Mesenchymal stem cell (in vitro differentiated cells and primary cell): ENCODE results near the gene ZNF44.

ENCODE experiments used
- DNase-seq: peaks from one replicate; pipeline ENCODE4 v3.0.0-alpha.2; 2013
- H2AFZ ChIP-seq: one replicate; pipeline ENCODE4 v1.6.1; 2013; ENCODE audit warnings: low read depth, mild to moderate bottlenecking, control low read depth, inconsistent platforms, low read length, moderate library complexity
- H2AK5ac ChIP-seq: 2 replicates; pipeline ENCODE4 v1.6.1; 2013; ENCODE audit warnings: low read length, moderate library complexity, mild to moderate bottlenecking, inconsistent platforms; ENCODE audit not compliant: severe bottlenecking
- H2BK120ac ChIP-seq: one replicate; pipeline ENCODE4 v1.6.1; 2013; ENCODE audit warnings: low read depth, mild to moderate bottlenecking, inconsistent platforms, low read length, moderate library complexity
- H2BK12ac ChIP-seq, 2 experiments: one replicate each; pipeline ENCODE4 v1.6.1; 2013; ENCODE audit warnings: inconsistent platforms in 2 of 2, low read length in 2 of 2, mild to moderate bottlenecking in 2 of 2, moderate library complexity in 2 of 2, control low read depth in 1 of 2
- H2BK15ac ChIP-seq: one replicate; pipeline ENCODE4 v1.6.1; 2013; ENCODE audit warnings: mild to moderate bottlenecking, low read depth, inconsistent platforms; ENCODE audit not compliant: poor library complexity, severe bottlenecking
- H2BK5ac ChIP-seq: 2 replicates; pipeline ENCODE4 v1.6.1; 2013; ENCODE audit warnings: low read depth, mild to moderate bottlenecking, low read length, control low read depth, inconsistent platforms; ENCODE audit not compliant: poor library complexity, severe bottlenecking
- H3K14ac ChIP-seq, 2 experiments: one replicate each; pipeline ENCODE4 v1.6.1; 2013; ENCODE audit warnings: inconsistent platforms in 2 of 2, low read length in 2 of 2, control low read depth in 1 of 2, mild to moderate bottlenecking in 1 of 2, moderate library complexity in 1 of 2
- H3K18ac ChIP-seq, 2 experiments: one replicate each; pipeline ENCODE4 v1.6.1; 2013; ENCODE audit warnings: inconsistent platforms in 2 of 2, low read length in 2 of 2, control low read depth in 1 of 2, low read depth in 1 of 2, mild to moderate bottlenecking in 1 of 2
- H3K23ac ChIP-seq, 2 experiments: one replicate each; pipeline ENCODE4 v1.6.1; 2013; ENCODE audit warnings: inconsistent platforms in 2 of 2, low read length in 2 of 2, mild to moderate bottlenecking in 2 of 2, moderate library complexity in 2 of 2, control low read depth in 1 of 2
- H3K27ac ChIP-seq: 2 replicates; pipeline ENCODE4 v1.5.1; 2013; ENCODE audit warnings: mild to moderate bottlenecking, moderate library complexity, low read length, control low read depth, inconsistent platforms; ENCODE audit not compliant: poor library complexity, severe bottlenecking
- H3K27me3 ChIP-seq, 2 experiments: 2 replicates each; pipeline versions ENCODE4 v1.6.1 to v1.7.0; 2013; ENCODE audit warnings: low read length in 2 of 2, mild to moderate bottlenecking in 2 of 2, moderate library complexity in 2 of 2, control low read depth in 1 of 2, inconsistent platforms in 1 of 2; ENCODE audit not compliant: control insufficient read depth in 1 of 2, insufficient read depth in 1 of 2
- H3K36me3 ChIP-seq, 2 experiments: 2 replicates each; pipeline versions ENCODE4 v1.6.1 to v1.7.0; 2013; ENCODE audit warnings: low read length in 2 of 2, control low read depth in 1 of 2, inconsistent platforms in 1 of 2, low read depth in 1 of 2, mild to moderate bottlenecking in 1 of 2; ENCODE audit not compliant: insufficient read depth in 2 of 2, control insufficient read depth in 1 of 2
- H3K4ac ChIP-seq, 2 experiments: one replicate each; pipeline ENCODE4 v1.6.1; 2013; ENCODE audit warnings: inconsistent platforms in 2 of 2, low read length in 2 of 2, mild to moderate bottlenecking in 2 of 2, moderate library complexity in 2 of 2, control low read depth in 1 of 2, low read depth in 1 of 2
- H3K4me1 ChIP-seq: 2 replicates; pipeline ENCODE4 v1.6.1; 2013; ENCODE audit warnings: low read depth, low read length, control low read depth; ENCODE audit not compliant: control insufficient read depth, insufficient read depth
- H3K4me2 ChIP-seq: 2 replicates; pipeline ENCODE4 v1.6.1; 2013; ENCODE audit warnings: low read length, mild to moderate bottlenecking, inconsistent platforms; ENCODE audit not compliant: poor library complexity, severe bottlenecking
- H3K4me3 ChIP-seq, 2 experiments: 2 replicates each; pipeline versions ENCODE4 v1.5.1 to v1.7.0; 2013; ENCODE audit warnings: low read length in 2 of 2, mild to moderate bottlenecking in 2 of 2, control low read depth in 1 of 2, low read depth in 1 of 2; ENCODE audit not compliant: insufficient read depth in 1 of 2
- H3K79me1 ChIP-seq: replicated peaks from 2 replicates; pipeline ENCODE4 v1.6.1; 2013; ENCODE audit warnings: mild to moderate bottlenecking, control low read depth, low read length, inconsistent platforms; ENCODE audit not compliant: poor library complexity, severe bottlenecking
- H3K9ac ChIP-seq: 2 replicates; pipeline ENCODE4 v1.7.0; 2013; ENCODE audit warnings: mild to moderate bottlenecking, low read length, moderate library complexity
- H3K9me3 ChIP-seq: 2 replicates; pipeline ENCODE4 v1.7.0; 2013; ENCODE audit warnings: mild to moderate bottlenecking, low read length; ENCODE audit not compliant: control insufficient read depth
- H4K8ac ChIP-seq: one replicate; pipeline ENCODE4 v1.6.1; 2013; ENCODE audit warnings: inconsistent platforms, mild to moderate bottlenecking, low read length, moderate library complexity
- H4K91ac ChIP-seq: one replicate; pipeline ENCODE4 v1.6.1; 2013; ENCODE audit warnings: mild to moderate bottlenecking, low read length, inconsistent platforms
- WGBS: methylation state at CpG from one replicate; pipeline ENCODE4 v1.1.7; 2013; ENCODE audit warnings: mixed read lengths; 5-methylcytosine and 5-hydroxymethylcytosine counted together

Gene ZNF44

GRCh38 chr19:12247644-12248222 lies 47.0 kb downstream of the ZNF44 start:
- WGBS: 91% methylated on average over 3 of the region's 5 CpGs
- no peak overlapping the region for H2BK5ac ChIP-seq
- no peak overlapping the region for H2BK12ac ChIP-seq
- no peak overlapping the region for H2AFZ ChIP-seq
- no peak overlapping the region for H3K18ac ChIP-seq
- no peak overlapping the region for H3K27ac ChIP-seq
- no peak overlapping the region for H3K23ac ChIP-seq
- H4K8ac ChIP-seq: no peak overlapping the region
- H3K27me3 ChIP-seq: no peaks in the 10 kb centered on the region
- no peak overlapping the region for H3K14ac ChIP-seq
- H3K79me1 ChIP-seq: no peaks in the 10 kb centered on the region
- peak overlapping the region in 1 of 2 experiments; percentile 50 for H3K4me3 ChIP-seq
- H3K36me3 ChIP-seq: peaks cover 4 to 53% of the 10 kb centered on the region in 2 experiments
- H3K9ac ChIP-seq: no peak overlapping the region
- H4K91ac ChIP-seq: no peak overlapping the region
- peak; percentile 4 for DNase-seq
- no peak overlapping the region for H3K4me2 ChIP-seq
- no peak overlapping the region for H2BK120ac ChIP-seq
- H2AK5ac ChIP-seq: no peak overlapping the region
- no peaks in the 10 kb centered on the region for H3K4me1 ChIP-seq
- H2BK15ac ChIP-seq: no peak overlapping the region
- H3K4ac ChIP-seq: no peak overlapping the region
- peaks cover 95% of the 10 kb centered on the region for H3K9me3 ChIP-seq

GRCh38 chr19:12244370-12244769 lies 50.3 kb downstream of the ZNF44 start:
- H3K4me2 ChIP-seq: no peak overlapping the region
- H2BK12ac ChIP-seq: no peak overlapping the region
- H3K79me1 ChIP-seq: no peaks in the 10 kb centered on the region
- no peaks in the 10 kb centered on the region for H3K4me1 ChIP-seq
- no peaks in the 10 kb centered on the region for H3K27me3 ChIP-seq
- no peak for DNase-seq
- no peak overlapping the region for H2BK15ac ChIP-seq
- H3K9me3 ChIP-seq: peaks cover 90% of the 10 kb centered on the region
- H3K14ac ChIP-seq: no peak overlapping the region
- no peak overlapping the region for H2AFZ ChIP-seq
- H2BK5ac ChIP-seq: no peak overlapping the region
- no peak overlapping the region for H3K18ac ChIP-seq
- no peak overlapping the region for H2AK5ac ChIP-seq
- H3K27ac ChIP-seq: no peak overlapping the region
- H3K9ac ChIP-seq: no peak overlapping the region
- H4K8ac ChIP-seq: no peak overlapping the region
- no peak overlapping the region for H4K91ac ChIP-seq
- H3K23ac ChIP-seq: no peak overlapping the region
- no peak overlapping the region for H3K4ac ChIP-seq
- H3K4me3 ChIP-seq: peak overlapping the region in 1 of 2 experiments; percentile 61
- H3K36me3 ChIP-seq: peaks cover 4 to 55% of the 10 kb centered on the region in 2 experiments
- 78% methylated on average over 1 of the region's 2 CpGs for WGBS
- H2BK120ac ChIP-seq: no peak overlapping the region

GRCh38 chr19:12237143-12237839 lies 57.4 kb downstream of the ZNF44 start:
- H3K36me3 ChIP-seq: peaks cover 11 to 30% of the 10 kb centered on the region in 2 experiments
- H3K4me3 ChIP-seq: no peak overlapping the region
- H3K18ac ChIP-seq: no peak overlapping the region
- H3K4ac ChIP-seq: no peak overlapping the region
- H3K9ac ChIP-seq: no peak overlapping the region
- no peak overlapping the region for H4K91ac ChIP-seq
- peaks cover 81% of the 10 kb centered on the region for H3K9me3 ChIP-seq
- H3K23ac ChIP-seq: no peak overlapping the region
- H2BK15ac ChIP-seq: no peak overlapping the region
- H2AK5ac ChIP-seq: no peak overlapping the region
- H3K27me3 ChIP-seq: no peaks in the 10 kb centered on the region
- H2BK12ac ChIP-seq: no peak overlapping the region
- no peaks in the 10 kb centered on the region for H3K79me1 ChIP-seq
- no peak overlapping the region for H4K8ac ChIP-seq
- no peak overlapping the region for H3K4me2 ChIP-seq
- H2AFZ ChIP-seq: no peak overlapping the region
- no peak for DNase-seq
- H3K14ac ChIP-seq: no peak overlapping the region
- 94% methylated on average over 31 of the region's 37 CpGs for WGBS
- H3K27ac ChIP-seq: no peak overlapping the region
- H2BK120ac ChIP-seq: no peak overlapping the region
- H2BK5ac ChIP-seq: no peak overlapping the region
- H3K4me1 ChIP-seq: no peaks in the 10 kb centered on the region

GRCh38 chr19:12232961-12233360 lies 61.7 kb downstream of the ZNF44 start:
- no peak overlapping the region for H3K4me3 ChIP-seq
- WGBS: 91% methylated on average over 3 of the region's 3 CpGs
- no peak overlapping the region for H3K18ac ChIP-seq
- no peak overlapping the region for H3K27ac ChIP-seq
- no peak overlapping the region for H3K4ac ChIP-seq
- no peak overlapping the region for H4K91ac ChIP-seq
- no peak overlapping the region for H3K23ac ChIP-seq
- no peak overlapping the region for H3K9ac ChIP-seq
- H2BK15ac ChIP-seq: no peak overlapping the region
- no peak for DNase-seq
- no peak overlapping the region for H2AFZ ChIP-seq
- peaks cover 13 to 30% of the 10 kb centered on the region in 2 experiments for H3K36me3 ChIP-seq
- H3K27me3 ChIP-seq: no peaks in the 10 kb centered on the region
- H3K4me2 ChIP-seq: no peak overlapping the region
- H2AK5ac ChIP-seq: no peak overlapping the region
- no peak overlapping the region for H2BK12ac ChIP-seq
- H4K8ac ChIP-seq: no peak overlapping the region
- H3K14ac ChIP-seq: no peak overlapping the region
- peaks cover 86% of the 10 kb centered on the region for H3K9me3 ChIP-seq
- H3K79me1 ChIP-seq: no peaks in the 10 kb centered on the region
- H3K4me1 ChIP-seq: no peaks in the 10 kb centered on the region
- H2BK5ac ChIP-seq: no peak overlapping the region
- H2BK120ac ChIP-seq: no peak overlapping the region
